ENCODE results near the gene KMT5B.

DNA sequence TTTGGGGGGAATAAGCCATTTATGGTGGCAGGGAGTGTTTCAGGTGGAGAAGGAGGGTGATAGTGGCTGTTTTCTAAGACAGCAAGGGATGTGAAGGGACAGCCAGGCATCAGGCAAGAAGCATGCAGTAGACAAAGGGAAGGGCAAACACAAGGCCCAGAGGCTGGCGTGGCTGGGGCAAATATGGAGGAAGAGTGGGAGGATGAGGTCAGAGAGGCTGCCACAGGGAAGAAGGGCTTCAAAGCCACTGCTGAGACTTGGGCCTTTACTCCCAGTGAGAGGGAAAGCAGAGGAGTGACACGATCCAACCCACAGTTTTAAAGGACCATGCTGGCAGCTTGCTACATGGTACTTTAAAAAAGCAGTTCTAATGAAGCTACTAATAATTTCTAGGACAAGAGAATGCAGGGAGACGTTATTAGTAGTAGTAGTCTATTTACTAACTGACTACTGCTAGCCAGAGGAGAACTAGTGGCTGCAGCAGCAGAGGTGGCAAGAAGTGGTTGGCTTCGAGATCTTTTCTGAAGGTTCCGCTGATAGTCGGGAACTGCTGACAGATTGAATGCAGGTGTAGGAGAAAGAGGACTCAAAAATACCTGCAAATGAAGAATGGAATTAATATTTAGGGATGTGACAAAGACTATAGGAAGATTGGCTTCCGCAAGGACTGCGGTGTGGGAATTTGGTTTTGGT is 13.7 kb downstream of the KMT5B start:
- TF ChIP-seq EP300 (IDR thresholded peaks at IDR 0.05) = no peak
- TF ChIP-seq, protein P1, sequence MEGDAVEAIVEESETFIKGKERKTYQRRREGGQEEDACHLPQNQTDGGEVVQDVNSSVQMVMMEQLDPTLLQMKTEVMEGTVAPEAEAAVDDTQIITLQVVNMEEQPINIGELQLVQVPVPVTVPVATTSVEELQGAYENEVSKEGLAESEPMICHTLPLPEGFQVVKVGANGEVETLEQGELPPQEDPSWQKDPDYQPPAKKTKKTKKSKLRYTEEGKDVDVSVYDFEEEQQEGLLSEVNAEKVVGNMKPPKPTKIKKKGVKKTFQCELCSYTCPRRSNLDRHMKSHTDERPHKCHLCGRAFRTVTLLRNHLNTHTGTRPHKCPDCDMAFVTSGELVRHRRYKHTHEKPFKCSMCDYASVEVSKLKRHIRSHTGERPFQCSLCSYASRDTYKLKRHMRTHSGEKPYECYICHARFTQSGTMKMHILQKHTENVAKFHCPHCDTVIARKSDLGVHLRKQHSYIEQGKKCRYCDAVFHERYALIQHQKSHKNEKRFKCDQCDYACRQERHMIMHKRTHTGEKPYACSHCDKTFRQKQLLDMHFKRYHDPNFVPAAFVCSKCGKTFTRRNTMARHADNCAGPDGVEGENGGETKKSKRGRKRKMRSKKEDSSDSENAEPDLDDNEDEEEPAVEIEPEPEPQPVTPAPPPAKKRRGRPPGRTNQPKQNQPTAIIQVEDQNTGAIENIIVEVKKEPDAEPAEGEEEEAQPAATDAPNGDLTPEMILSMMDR (IDR thresholded peaks at IDR 0.05) = no peak

Data from ovary (tissue), 3 donors.